Purkinje cell (primary cell): ENCODE results near the gene TAS2R10. TPM values are rescaled to one million over a fixed set of nuclear protein-coding genes. Genes with fewer than 3 reads are reported as not detected.

Source experiments
- polyA plus RNA-seq: library from polyadenylated mRNA; unstranded; fragments of >200 nt; fragmentation: Nextera tagmentation; gene quantifications from 2 replicates; pipeline ENCODE4 v1.2.1, GENCODE V29; 2014

Gene TAS2R10
- 3.4 and 4.6 TPM in 2 replicates for polyA plus RNA-seq

GRCh38 chr12:10826258-10826657, at the start of gene TAS2R10:
TSS of gene TAS2R10 (minus strand) at chr12:10826358. CDS start at chr12:10826269, 89 bp downstream.

DNA sequence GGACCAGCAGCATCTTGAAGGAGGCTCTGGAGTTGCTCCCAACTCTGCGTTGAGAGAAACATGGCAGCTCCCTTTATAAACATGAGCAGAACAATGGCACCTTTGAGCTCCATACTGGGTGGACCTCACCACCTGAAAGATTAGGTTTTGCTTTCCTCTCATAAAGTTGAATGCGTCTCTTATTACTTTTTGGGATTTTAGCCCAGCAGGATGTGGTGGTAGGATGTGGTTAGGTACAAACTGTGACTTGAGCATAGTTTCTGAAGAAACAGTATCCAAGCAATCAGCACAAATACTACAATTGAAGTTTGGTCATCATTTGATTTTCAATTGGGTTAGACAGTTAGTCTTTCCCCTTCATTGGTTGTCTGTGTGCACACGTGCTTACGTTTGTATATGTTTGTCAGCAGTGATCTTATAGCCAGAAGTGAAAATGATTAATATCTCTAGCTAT, 23.3 kb upstream of the TAS2R10 start, which contains the start of gene PRR4:
PRR4 (minus strand) TSS at position 51 of the 454 bp plus-strand sequence; CDS start at position 13, 38 bp downstream.

GRCh38 chr12:10810068-10810467, 16.1 kb downstream of the TAS2R10 start, which contains the start of gene TAS2R9:
TSS of gene TAS2R9 (minus strand) at chr12:10810168. CDS start at chr12:10810075, 93 bp downstream.

DNA sequence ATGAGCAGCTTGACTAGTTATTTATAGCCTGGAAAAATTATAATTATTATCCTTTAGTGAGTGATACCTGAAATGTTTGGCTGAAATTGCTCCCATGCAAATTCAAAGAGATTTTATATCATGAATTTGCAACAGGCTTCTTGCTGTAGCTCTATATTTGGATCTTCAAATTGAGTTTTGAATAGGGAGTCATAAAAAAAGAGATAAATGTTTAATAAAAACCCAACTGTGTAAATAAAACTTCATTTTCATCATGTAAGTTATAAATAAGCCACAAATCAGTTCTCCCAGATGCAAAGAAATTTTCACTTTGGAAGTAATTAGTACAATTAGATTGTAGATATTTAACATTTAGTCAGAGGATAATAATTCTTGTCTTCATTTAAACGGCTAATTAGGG, 19.0 kb downstream of the TAS2R10 start, which contains the start of gene TAS2R8:
TAS2R8 (minus strand) TSS at position 101 of the 400 bp plus-strand sequence. CDS start 306 bp downstream, outside the sequence.

GRCh38 chr12:10802587-10802986, 23.6 kb downstream of the TAS2R10 start, which contains the start of gene TAS2R7:
TSS of gene TAS2R7 (minus strand) at chr12:10802627. CDS start at chr12:10802570, 57 bp downstream.

Other genes with a start within 250 kb of the TAS2R10 start
- gene MAGOHB, start 212.7 kb downstream of the TAS2R10 start, polyA plus RNA-seq: 54.1 and 67.0 TPM in 2 replicates
- gene STYK1, start 152.3 kb downstream of the TAS2R10 start, polyA plus RNA-seq: 0.50 TPM in 1 of 2 replicates, not detected in the other
- gene YBX3, start 103.0 kb downstream of the TAS2R10 start, polyA plus RNA-seq: 1.5 and 2.4 TPM in 2 replicates
- gene TAS2R7, start 23.7 kb downstream of the TAS2R10 start, polyA plus RNA-seq: 0.30 TPM in 1 of 2 replicates, not detected in the other
- not detected in 2 replicates for gene TAS2R8, start 19.1 kb downstream of the TAS2R10 start, polyA plus RNA-seq
- gene TAS2R9, start 16.2 kb downstream of the TAS2R10 start, polyA plus RNA-seq: not detected in 2 replicates
- gene PRR4, start 23.1 kb upstream of the TAS2R10 start, polyA plus RNA-seq: 17.7 and 22.1 TPM in 2 replicates
- 31.6 and 47.9 TPM in 2 replicates for gene PRH1, start 57.9 kb upstream of the TAS2R10 start, polyA plus RNA-seq
- 0.20 and 0.54 TPM in 2 replicates for gene TAS2R13, start 83.2 kb upstream of the TAS2R10 start, polyA plus RNA-seq
- not detected in 2 replicates for gene PRH2, start 102.9 kb upstream of the TAS2R10 start, polyA plus RNA-seq
- gene TAS2R14, start 112.9 kb upstream of the TAS2R10 start, polyA plus RNA-seq: 10.0 and 17.3 TPM in 2 replicates
- gene TAS2R50, start 160.6 kb upstream of the TAS2R10 start, polyA plus RNA-seq: not detected in 2 replicates
- gene TAS2R20, start 171.9 kb upstream of the TAS2R10 start, polyA plus RNA-seq: 0.87 TPM in 1 of 2 replicates, not detected in the other
- gene TAS2R19, start 196.3 kb upstream of the TAS2R10 start, polyA plus RNA-seq: 0.81 and 2.3 TPM in 2 replicates
- gene TAS2R31, start 205.0 kb upstream of the TAS2R10 start, polyA plus RNA-seq: not detected in 2 replicates
- 2.0 TPM in 1 of 2 replicates, not detected in the other for gene TAS2R46, start 235.9 kb upstream of the TAS2R10 start, polyA plus RNA-seq